Measurements from ENCODE around the gene PYGL.

DNA sequence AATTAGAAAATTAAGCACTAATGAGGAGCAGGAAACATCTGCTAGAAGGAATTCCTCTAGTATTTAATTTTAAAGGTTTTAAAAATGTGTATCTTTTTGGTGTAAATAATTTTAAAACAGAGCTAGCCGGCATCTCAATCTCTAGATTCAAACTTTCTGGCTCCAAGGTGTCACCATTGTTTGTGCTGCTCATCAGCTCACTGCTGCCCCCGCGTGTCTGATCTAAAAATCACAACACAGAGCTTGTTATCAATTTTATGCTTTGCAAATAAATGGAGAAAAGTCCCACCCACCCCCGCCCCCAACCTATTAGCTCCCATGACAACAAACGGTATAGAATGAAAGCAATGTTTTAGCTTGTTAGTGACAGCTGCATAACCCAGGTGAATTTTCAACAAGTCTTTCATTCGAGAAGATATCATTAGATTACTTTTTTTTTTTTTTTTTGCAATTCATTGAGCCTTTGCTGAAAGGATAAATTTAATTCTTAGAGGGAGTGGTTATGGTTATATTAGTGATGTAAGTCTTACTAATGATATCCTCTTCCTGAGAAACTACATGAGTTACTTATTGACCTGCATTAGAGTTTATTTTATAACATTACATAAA is 83.7 kb downstream of the PYGL start:
- TF ChIP-seq SUZ12 (IDR thresholded peaks at IDR 0.05; ENCODE audit: extremely low read depth, insufficient read depth, insufficient read length) = no peak
- no peak for TF ChIP-seq YY1 (IDR thresholded peaks at IDR 0.05; ENCODE audit: insufficient read depth, insufficient read length)
- TF ChIP-seq ZNF274 (IDR thresholded peaks at IDR 0.05; ENCODE audit: low read depth, low read length) = no peak

Measured in NT2/D1 (cell line).